SK-N-SH (cell line): Measurements from ENCODE around the gene CUL1. TPM values are rescaled to one million over a fixed set of nuclear protein-coding genes. Genes with fewer than 3 reads are reported as not detected.

Experiments used
- CTCF ChIA-PET: fragments of 300-600, 350-600 bp; formaldehyde crosslinking; extraction: SDS; loops from one replicate; lab custom pipeline; 2021; lab: Yijun Ruan, JAX
- POLR2A ChIA-PET: fragments of 350-600 bp; sonication (Branson Sonifier 250); formaldehyde crosslinking; extraction: SDS; loops from one replicate; lab custom pipeline; 2020; ENCODE audit warnings: antibody characterized with exemption, inconsistent platforms; lab: Yijun Ruan, JAX
- DNase-seq: peaks from one replicate; pipeline ENCODE4 v3.0.0; 2012
- H2AFZ ChIP-seq: fragments of 200-600 bp; sonication (generic); 2 replicates; pipeline ENCODE4 v1.8.1; 2016; ENCODE audit warnings: antibody characterized with exemption, mild to moderate bottlenecking, low read depth
- H3F3A ChIP-seq: fragments of 200-600 bp; sonication (generic); replicated peaks from 2 replicates; pipeline ENCODE3; 2016; ENCODE audit warnings: antibody characterized with exemption, mild to moderate bottlenecking; ENCODE audit not compliant: insufficient read depth
- H3K27ac ChIP-seq, 2 experiments: fragments of 200-500 bp in 1 of 2; fragments of 200-600 bp in 1 of 2; sonication (Bioruptor generic) in 1 of 2; sonication (generic), shearing (Covaris generic) in 1 of 2; 2 replicates each; pipeline versions ENCODE4 v1.5.1 to v1.6.1; 2014 to 2016; ENCODE audit warnings: low read depth in 2 of 2, inconsistent platforms in 1 of 2, low read length in 1 of 2, mild to moderate bottlenecking in 1 of 2, mixed read lengths in 1 of 2
- H3K27me3 ChIP-seq: fragments of 200-600 bp; sonication (generic), shearing (Covaris generic); 2 replicates; pipeline ENCODE4 v1.6.1; 2016; ENCODE audit warnings: mixed run types; ENCODE audit not compliant: insufficient read depth
- H3K36me3 ChIP-seq, 2 experiments: fragments of 200-500 bp in 1 of 2; fragments of 200-600 bp in 1 of 2; sonication (Bioruptor generic) in 1 of 2; sonication (generic) in 1 of 2; replicated peaks in 1 of 2; 2 replicates each; pipeline versions ENCODE3 to v1.5.1; 2014 to 2016; ENCODE audit warnings: low read length in 1 of 2, mild to moderate bottlenecking in 1 of 2; ENCODE audit not compliant: insufficient read depth in 2 of 2, control insufficient read depth in 1 of 2
- H3K4me1 ChIP-seq, 2 experiments: fragments of 200-500 bp in 1 of 2; fragments of 200-600 bp in 1 of 2; sonication (Bioruptor generic) in 1 of 2; sonication (generic), shearing (Covaris generic) in 1 of 2; 2 replicates each; pipeline versions ENCODE4 v1.5.1 to v1.6.1; 2014 to 2016; ENCODE audit warnings: low read depth in 1 of 2, low read length in 1 of 2, mixed run types in 1 of 2; ENCODE audit not compliant: insufficient read depth in 2 of 2, control insufficient read depth in 1 of 2
- H3K4me2 ChIP-seq: fragments of 200-600 bp; sonication (generic), shearing (Covaris generic); 2 replicates; pipeline ENCODE4 v1.6.1; 2017; ENCODE audit warnings: mixed run types
- H3K4me3 ChIP-seq, 2 experiments: fragments of 200-500 bp in 1 of 2; fragments of 200-600 bp in 1 of 2; sonication (Bioruptor generic) in 1 of 2; sonication (generic), shearing (Covaris generic) in 1 of 2; 2 replicates each; pipeline versions ENCODE4 v1.5.1 to v1.8.1; 2014 to 2016; ENCODE audit warnings: low read depth in 2 of 2, inconsistent platforms in 1 of 2, low read length in 1 of 2, mild to moderate bottlenecking in 1 of 2, mixed read lengths in 1 of 2, moderate library complexity in 1 of 2
- H3K79me2 ChIP-seq: fragments of 200-600 bp; sonication (generic); 2 replicates; pipeline ENCODE4 v1.8.1; 2017; ENCODE audit warnings: mild to moderate bottlenecking; ENCODE audit not compliant: insufficient read depth
- H3K9ac ChIP-seq: fragments of 200-600 bp; sonication (generic); 2 replicates; pipeline ENCODE4 v1.6.1; 2017; ENCODE audit warnings: mixed run types
- H3K9me2 ChIP-seq: fragments of 200-600 bp; sonication (generic); 2 replicates; pipeline ENCODE4 v1.6.1; 2017; ENCODE audit warnings: mixed run types
- H3K9me3 ChIP-seq: fragments of 200-600 bp; sonication (generic); 2 replicates; pipeline ENCODE4 v1.6.1; 2017; ENCODE audit warnings: mixed run types, mild to moderate bottlenecking, moderate library complexity
- H4K20me1 ChIP-seq: fragments of 200-600 bp; sonication (generic); 2 replicates; pipeline ENCODE4 v1.6.1; 2017; ENCODE audit warnings: mild to moderate bottlenecking, mixed run types; ENCODE audit not compliant: insufficient read depth
- CTCF ChIP-seq: fragments of 200-600 bp; sonication (generic); IDR thresholded peaks from 2 replicates; pipeline ENCODE4 v1.6.1; 2017; ENCODE audit warnings: antibody characterized with exemption, mild to moderate bottlenecking, moderate library complexity
- ELF1 ChIP-seq: IDR thresholded peaks from 2 replicates; pipeline ENCODE4 v1.4.0; 2012
- EZH2phosphoT487 ChIP-seq: fragments of 200-600 bp; sonication (generic); IDR thresholded peaks from 2 replicates; pipeline ENCODE4 v1.6.1; 2017; ENCODE audit warnings: low read depth, mixed run types, mild to moderate bottlenecking, antibody characterized with exemption, moderate library complexity, borderline replicate concordance
- FOSL2 ChIP-seq: IDR thresholded peaks from 2 replicates; pipeline ENCODE4 v1.4.0; 2012; ENCODE audit warnings: low read depth, mild to moderate bottlenecking, moderate library complexity, borderline replicate concordance
- FOXM1 ChIP-seq: IDR thresholded peaks from 2 replicates; pipeline ENCODE4 v1.4.0; 2012; ENCODE audit warnings: low read depth, mild to moderate bottlenecking
- IRF3 ChIP-seq: fragments of 150-350 bp; IDR thresholded peaks from 2 replicates; pipeline ENCODE4 v1.6.1; 2016; ENCODE audit warnings: mild to moderate bottlenecking, low read depth, low read length
- NRF1 ChIP-seq: IDR thresholded peaks from 2 replicates; pipeline ENCODE4 v1.6.1; 2012; ENCODE audit warnings: low read depth, mild to moderate bottlenecking, low read length
- PBX3 ChIP-seq: IDR thresholded peaks from 2 replicates; pipeline ENCODE4; 2012
- RAD21 ChIP-seq: IDR thresholded peaks from 2 replicates; pipeline ENCODE4 v1.6.1; 2012; ENCODE audit warnings: mild to moderate bottlenecking, low read length
- RCOR1 ChIP-seq: fragments of 150-350 bp; IDR thresholded peaks from 2 replicates; pipeline ENCODE4 v1.6.1; 2017; ENCODE audit warnings: antibody characterized with exemption, low read length
- RFX5 ChIP-seq: IDR thresholded peaks from 2 replicates; pipeline ENCODE4 v1.6.1; 2012; ENCODE audit warnings: mild to moderate bottlenecking, improper control_type of control experiment, low read length
- SMC3 ChIP-seq: IDR thresholded peaks from 2 replicates; pipeline ENCODE4 v1.6.1; 2012; ENCODE audit warnings: low read depth, low read length, improper control_type of control experiment
- TAF1 ChIP-seq: IDR thresholded peaks from 2 replicates; pipeline ENCODE4 v1.6.1; 2012; ENCODE audit warnings: low read depth, mild to moderate bottlenecking, low read length, moderate library complexity, borderline replicate concordance
- TCF12 ChIP-seq: IDR thresholded peaks from 2 replicates; pipeline ENCODE4 v1.4.0; 2012
- USF1 ChIP-seq: IDR thresholded peaks from 2 replicates; pipeline ENCODE4 v1.4.0; 2012; ENCODE audit warnings: low read depth, borderline replicate concordance
- YY1 ChIP-seq: IDR thresholded peaks from 2 replicates; pipeline ENCODE4 v1.4.0; 2012; ENCODE audit warnings: low read depth, mild to moderate bottlenecking
- WGBS: methylation state at CpG from one replicate; pipeline ENCODE4 v1.1.6; 2017; ENCODE audit warnings: low lambda C conversion rate; 5-methylcytosine and 5-hydroxymethylcytosine counted together
- polyA plus RNA-seq, 3 experiments: library from polyadenylated mRNA; depleted of rRNA; stranded (reverse); fragments of >200 nt; gene quantifications; 2 replicates each; pipeline ENCODE4 v1.2.3, GENCODE V29; 2012

Gene CUL1
- polyA plus RNA-seq, 1 of the 3 experiments (the other 2 are of a cell fraction): 45.2 TPM

GRCh38 chr7:148772297-148773089 lies 73.8 kb downstream of the CUL1 start (continued):
- TF ChIP-seq IRF3: no peak
- no peak for TF ChIP-seq RAD21
- no peak for TF ChIP-seq NRF1
- TF ChIP-seq FOXM1: no peak
- peak; percentile 64; the same call in 1 of the 2 replicates for TF ChIP-seq TAF1
- TF ChIP-seq EZH2phosphoT487: no peak
- peak; percentile 83 for TF ChIP-seq PBX3
- no peak; the same call in 1 of the 2 replicates for TF ChIP-seq RCOR1
- TF ChIP-seq USF1: 0 out of 2 replicates have a peak, but pooled peaks have one; percentile 36
- no peak for TF ChIP-seq RFX5
- no peak for TF ChIP-seq ELF1
- TF ChIP-seq FOSL2: peak; percentile 97
- no peak for TF ChIP-seq CTCF
- peak; percentile 95 for TF ChIP-seq TCF12
- 0 out of 2 replicates have a peak, but pooled peaks have one; percentile 15 for TF ChIP-seq SMC3

GRCh38 chr7:148773334-148773733 lies 74.6 kb downstream of the CUL1 start:
- H3K4me2 ChIP-seq: peak overlapping the region; percentile 55
- POLR2A ChIA-PET: no interaction called here
- no peak for DNase-seq

More at GRCh38 chr7:148773334-148773733, 74.6 kb downstream of the CUL1 start:
- H3K36me3 ChIP-seq: peaks cover 58 to 66% of the 10 kb centered on the region in 2 experiments
- H3K27me3 ChIP-seq: no peaks in the 10 kb centered on the region
- H2AFZ ChIP-seq: no peak overlapping the region
- WGBS: 93% methylated on average over 10 of the region's 10 CpGs
- peak overlapping the region; percentile 58 to 84; a peak in 3 of 4 replicates for H3K27ac ChIP-seq
- H3K9me2 ChIP-seq: no peaks in the 10 kb centered on the region
- H3K9ac ChIP-seq: peak overlapping the region; percentile 10; the same call in 1 of the 2 replicates
- peaks cover 44% of the 10 kb centered on the region for H3F3A ChIP-seq
- H3K4me1 ChIP-seq: peaks cover 5 to 34% of the 10 kb centered on the region in 2 experiments; a peak in 3 of 4 replicates
- H3K4me3 ChIP-seq: no peak overlapping the region
- no peak for TF ChIP-seq YY1
- CTCF ChIA-PET: interaction anchor here (1.0 to 1.5 kb wide), 2 partner anchors 9 to 43 kb away, joined by 3 to 4 read pairs; no protein-coding TSS in a partner anchor
- H3K79me2 ChIP-seq: peaks cover 37% of the 10 kb centered on the region
- no peaks in the 10 kb centered on the region for H3K9me3 ChIP-seq
- peaks cover 7% of the 10 kb centered on the region; the same call in 1 of the 2 replicates for H4K20me1 ChIP-seq
